ENCODE data around the gene CCDC63. TPM values are rescaled to one million over a fixed set of nuclear protein-coding genes. Genes with fewer than 3 reads are reported as not detected.

The CCDC63 gene
- total and polyA plus RNA-seq, 2 donors = 0.14 to 0.19 TPM

DNA sequence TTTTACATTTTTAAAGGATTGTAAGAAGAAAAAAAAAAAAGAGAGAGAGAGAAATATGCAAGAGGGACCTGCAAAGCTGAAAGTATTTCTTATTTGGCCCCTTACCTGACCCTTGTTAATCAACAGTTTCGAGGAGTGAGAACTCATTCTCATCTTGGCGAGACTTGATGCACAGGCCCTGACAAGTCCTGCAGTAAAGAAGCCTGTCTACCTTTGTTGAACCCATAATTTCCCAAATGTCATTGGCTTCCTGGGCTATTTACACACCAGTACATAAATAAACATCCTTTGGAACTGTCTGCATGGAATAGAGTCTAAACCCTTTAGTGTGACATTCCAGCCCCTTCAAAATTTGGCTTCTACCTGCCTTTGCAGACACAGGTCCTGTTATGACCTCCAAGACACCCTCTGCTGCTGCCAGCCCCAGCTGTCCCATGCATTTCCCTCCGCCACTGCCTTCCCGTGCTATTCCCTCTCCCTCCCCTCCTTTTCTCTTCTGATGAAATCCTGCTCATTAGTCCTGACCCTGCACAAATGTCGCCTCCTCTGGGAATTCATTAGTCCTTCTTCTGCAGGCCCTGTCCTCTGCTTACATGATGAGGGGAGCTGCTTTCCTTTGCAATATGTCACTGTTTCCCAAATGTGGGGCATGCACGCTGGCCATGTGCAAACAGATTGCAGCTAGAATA, 38.5 kb downstream of the CCDC63 start:
- Histone ChIP-seq H3K27me3 (ENCODE audit: control insufficient read depth in 2 of 2, insufficient read depth in 1 of 2, low read length in 1 of 2) (no peaks in the 10 kb centered on the region), H3K27ac (ENCODE audit: low read depth in 1 of 2, low read length in 1 of 2) (no peak overlapping the region), H3K9me3 (ENCODE audit: control insufficient read depth in 2 of 2, insufficient read depth in 1 of 2, low read length in 1 of 2) (peaks cover 0 to 2% of the 10 kb centered on the region in 2 donors), H3K4me3 (ENCODE audit: low read length in 2 of 2) (no peak overlapping the region), H3K36me3 (ENCODE audit: control insufficient read depth in 2 of 2, insufficient read depth in 2 of 2, low read length in 1 of 2) (no peaks in the 10 kb centered on the region), H3K4me1 (ENCODE audit: control insufficient read depth in 2 of 2, insufficient read depth in 2 of 2, low read length in 2 of 2) (peaks cover 0 to 3% of the 10 kb centered on the region in 2 donors)
- WGBS = 85% methylated on average over 6 of the region's 6 CpGs
- DNase-seq (ENCODE audit: low read depth in 6 of 9, low spot score in 9 of 9) = no peak

- DNase-seq (ENCODE audit: low read depth in 6 of 9, low spot score in 9 of 9) = peak in 1 of 9 donors; percentile 6
- no peak overlapping the region for H3K27ac ChIP-seq (ENCODE audit: low read depth in 1 of 2, low read length in 1 of 2)
- H3K36me3 ChIP-seq (ENCODE audit: control insufficient read depth in 2 of 2, insufficient read depth in 2 of 2, low read length in 1 of 2) = no peaks in the 10 kb centered on the region
- peaks cover 0 to 3% of the 10 kb centered on the region in 2 donors for H3K4me1 ChIP-seq (ENCODE audit: control insufficient read depth in 2 of 2, insufficient read depth in 2 of 2, low read length in 2 of 2)
- H3K4me3 ChIP-seq (ENCODE audit: low read length in 2 of 2) = no peak overlapping the region
- peaks cover 4 to 5% of the 10 kb centered on the region in 2 donors for H3K27me3 ChIP-seq (ENCODE audit: control insufficient read depth in 2 of 2, insufficient read depth in 1 of 2, low read length in 1 of 2)
- H3K9me3 ChIP-seq (ENCODE audit: control insufficient read depth in 2 of 2, insufficient read depth in 1 of 2, low read length in 1 of 2) = peaks cover 0 to 2% of the 10 kb centered on the region in 2 donors
- WGBS = 38% methylated on average over 5 of the region's 5 CpGs
These were observed 41.6 kb downstream of the CCDC63 start for GRCh38 chr12:110888256-110888991.

GRCh38 chr12:110889361-110889760, 42.6 kb downstream of the CCDC63 start:
- Histone ChIP-seq H3K4me1 (ENCODE audit: control insufficient read depth in 2 of 2, insufficient read depth in 2 of 2, low read length in 2 of 2) (peaks cover 0 to 5% of the 10 kb centered on the region in 2 donors), H3K27me3 (ENCODE audit: control insufficient read depth in 2 of 2, insufficient read depth in 1 of 2, low read length in 1 of 2) (peaks cover 4 to 5% of the 10 kb centered on the region in 2 donors), H3K27ac (ENCODE audit: low read depth in 1 of 2, low read length in 1 of 2) (no peak overlapping the region), H3K9me3 (ENCODE audit: control insufficient read depth in 2 of 2, insufficient read depth in 1 of 2, low read length in 1 of 2) (peaks cover 0 to 2% of the 10 kb centered on the region in 2 donors), H3K4me3 (ENCODE audit: low read length in 2 of 2) (no peak overlapping the region), H3K36me3 (ENCODE audit: control insufficient read depth in 2 of 2, insufficient read depth in 2 of 2, low read length in 1 of 2) (no peaks in the 10 kb centered on the region)
- WGBS = 97% methylated on average over 12 of the region's 12 CpGs
- no peak for DNase-seq (ENCODE audit: low read depth in 6 of 9, low spot score in 9 of 9)

- H3K4me1 ChIP-seq (ENCODE audit: control insufficient read depth in 2 of 2, insufficient read depth in 2 of 2, low read length in 2 of 2) = peaks cover 0 to 5% of the 10 kb centered on the region in 2 donors
- H3K27ac ChIP-seq (ENCODE audit: low read depth in 1 of 2, low read length in 1 of 2) = no peak overlapping the region
- peak in 1 of 9 donors; percentile 5 for DNase-seq (ENCODE audit: low read depth in 6 of 9, low spot score in 9 of 9)
- no peak overlapping the region for H3K4me3 ChIP-seq (ENCODE audit: low read length in 2 of 2)
- 97% methylated on average over 3 of the region's 3 CpGs for WGBS
- H3K36me3 ChIP-seq (ENCODE audit: control insufficient read depth in 2 of 2, insufficient read depth in 2 of 2, low read length in 1 of 2) = no peaks in the 10 kb centered on the region
- peaks cover 0 to 2% of the 10 kb centered on the region in 2 donors for H3K9me3 ChIP-seq (ENCODE audit: control insufficient read depth in 2 of 2, insufficient read depth in 1 of 2, low read length in 1 of 2)
- peaks cover 4 to 8% of the 10 kb centered on the region in 2 donors for H3K27me3 ChIP-seq (ENCODE audit: control insufficient read depth in 2 of 2, insufficient read depth in 1 of 2, low read length in 1 of 2)
These were observed 47.2 kb downstream of the CCDC63 start for GRCh38 chr12:110893956-110894355.

GRCh38 chr12:110896559-110896958, 49.8 kb downstream of the CCDC63 start:
- Histone ChIP-seq H3K27me3 (ENCODE audit: control insufficient read depth in 2 of 2, insufficient read depth in 1 of 2, low read length in 1 of 2) (peaks cover 4 to 8% of the 10 kb centered on the region in 2 donors), H3K27ac (ENCODE audit: low read depth in 1 of 2, low read length in 1 of 2) (no peak overlapping the region), H3K4me3 (ENCODE audit: low read length in 2 of 2) (no peak overlapping the region), H3K4me1 (ENCODE audit: control insufficient read depth in 2 of 2, insufficient read depth in 2 of 2, low read length in 2 of 2) (peaks cover 0 to 5% of the 10 kb centered on the region in 2 donors), H3K9me3 (ENCODE audit: control insufficient read depth in 2 of 2, insufficient read depth in 1 of 2, low read length in 1 of 2) (no peaks in the 10 kb centered on the region), H3K36me3 (ENCODE audit: control insufficient read depth in 2 of 2, insufficient read depth in 2 of 2, low read length in 1 of 2) (no peaks in the 10 kb centered on the region)
- WGBS = 93% methylated on average over 3 of the region's 3 CpGs
- DNase-seq (ENCODE audit: low read depth in 6 of 9, low spot score in 9 of 9) = no peak

DNA sequence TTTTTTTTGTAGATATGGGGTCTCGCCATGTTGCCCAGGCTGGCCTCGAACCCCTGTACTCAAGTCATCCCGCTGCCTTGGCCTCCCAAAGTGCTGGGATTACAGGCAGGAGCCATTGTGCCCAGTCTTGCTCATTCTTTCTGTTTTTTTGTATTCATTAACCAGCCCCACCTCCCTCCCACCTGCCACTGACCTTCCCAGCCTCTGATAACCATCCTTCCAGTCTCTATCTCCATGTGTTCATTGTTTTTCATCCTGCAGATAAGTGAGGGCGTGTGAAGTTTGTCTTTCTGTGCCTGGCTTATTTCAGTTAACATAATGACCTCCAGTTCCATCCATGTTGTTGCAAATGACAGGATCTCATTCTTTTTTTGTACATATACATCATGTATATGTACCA, 54.6 kb downstream of the CCDC63 start:
- Histone ChIP-seq H3K4me1 (ENCODE audit: control insufficient read depth in 2 of 2, insufficient read depth in 2 of 2, low read length in 2 of 2) (no peaks in the 10 kb centered on the region), H3K4me3 (ENCODE audit: low read length in 2 of 2) (no peak overlapping the region), H3K36me3 (ENCODE audit: control insufficient read depth in 2 of 2, insufficient read depth in 2 of 2, low read length in 1 of 2) (no peaks in the 10 kb centered on the region), H3K27ac (ENCODE audit: low read depth in 1 of 2, low read length in 1 of 2) (no peak overlapping the region), H3K9me3 (ENCODE audit: control insufficient read depth in 2 of 2, insufficient read depth in 1 of 2, low read length in 1 of 2) (no peaks in the 10 kb centered on the region), H3K27me3 (ENCODE audit: control insufficient read depth in 2 of 2, insufficient read depth in 1 of 2, low read length in 1 of 2) (no peaks in the 10 kb centered on the region)
- DNase-seq (ENCODE audit: low read depth in 6 of 9, low spot score in 9 of 9) = no peak
- WGBS = 95% methylated on average over 4 of the region's 4 CpGs

- no peak for DNase-seq (ENCODE audit: low read depth in 6 of 9, low spot score in 9 of 9)
- H3K27me3 ChIP-seq (ENCODE audit: control insufficient read depth in 2 of 2, insufficient read depth in 1 of 2, low read length in 1 of 2) = no peaks in the 10 kb centered on the region
- H3K4me3 ChIP-seq (ENCODE audit: low read length in 2 of 2) = no peak overlapping the region
- H3K4me1 ChIP-seq (ENCODE audit: control insufficient read depth in 2 of 2, insufficient read depth in 2 of 2, low read length in 2 of 2) = no peaks in the 10 kb centered on the region
- no peaks in the 10 kb centered on the region for H3K36me3 ChIP-seq (ENCODE audit: control insufficient read depth in 2 of 2, insufficient read depth in 2 of 2, low read length in 1 of 2)
- H3K9me3 ChIP-seq (ENCODE audit: control insufficient read depth in 2 of 2, insufficient read depth in 1 of 2, low read length in 1 of 2) = no peaks in the 10 kb centered on the region
- 95% methylated on average over 4 of the region's 4 CpGs for WGBS
- no peak overlapping the region for H3K27ac ChIP-seq (ENCODE audit: low read depth in 1 of 2, low read length in 1 of 2)
These were observed 56.7 kb downstream of the CCDC63 start for GRCh38 chr12:110903511-110903910.

GRCh38 chr12:110906083-110906482, 59.3 kb downstream of the CCDC63 start:
- no peaks in the 10 kb centered on the region for H3K4me1 ChIP-seq (ENCODE audit: control insufficient read depth in 2 of 2, insufficient read depth in 2 of 2, low read length in 2 of 2)
- H3K9me3 ChIP-seq (ENCODE audit: control insufficient read depth in 2 of 2, insufficient read depth in 1 of 2, low read length in 1 of 2) = no peaks in the 10 kb centered on the region
- 30% methylated on average over 3 of the region's 3 CpGs for WGBS
- H3K27me3 ChIP-seq (ENCODE audit: control insufficient read depth in 2 of 2, insufficient read depth in 1 of 2, low read length in 1 of 2) = no peaks in the 10 kb centered on the region
- H3K4me3 ChIP-seq (ENCODE audit: low read length in 2 of 2) = no peak overlapping the region
- DNase-seq (ENCODE audit: low read depth in 6 of 9, low spot score in 9 of 9) = no peak
- no peak overlapping the region for H3K27ac ChIP-seq (ENCODE audit: low read depth in 1 of 2, low read length in 1 of 2)
- H3K36me3 ChIP-seq (ENCODE audit: control insufficient read depth in 2 of 2, insufficient read depth in 2 of 2, low read length in 1 of 2) = no peaks in the 10 kb centered on the region

DNA sequence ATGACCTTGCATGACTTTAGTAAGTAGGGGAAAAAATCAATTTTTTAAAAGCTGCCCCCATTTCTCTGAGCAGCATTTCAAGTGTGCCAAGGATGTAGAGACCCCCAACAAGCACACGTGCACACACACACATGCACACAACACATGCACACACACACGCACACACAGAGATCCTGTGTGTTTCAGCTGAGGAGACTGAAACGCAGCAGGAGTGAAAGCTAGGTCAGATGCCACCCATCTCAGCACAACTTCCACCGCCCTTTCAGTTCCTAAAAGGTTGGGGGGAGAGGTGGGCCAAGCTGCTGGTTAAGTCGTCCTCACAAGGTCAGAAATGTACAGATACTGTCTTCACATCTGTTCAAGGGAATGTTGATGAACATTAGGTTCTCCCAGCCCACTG, 59.7 kb downstream of the CCDC63 start:
- 92% methylated on average over 5 of the region's 5 CpGs for WGBS
- H3K36me3 ChIP-seq (ENCODE audit: control insufficient read depth in 2 of 2, insufficient read depth in 2 of 2, low read length in 1 of 2) = no peaks in the 10 kb centered on the region
- H3K9me3 ChIP-seq (ENCODE audit: control insufficient read depth in 2 of 2, insufficient read depth in 1 of 2, low read length in 1 of 2) = no peaks in the 10 kb centered on the region
- H3K4me1 ChIP-seq (ENCODE audit: control insufficient read depth in 2 of 2, insufficient read depth in 2 of 2, low read length in 2 of 2) = no peaks in the 10 kb centered on the region
- H3K4me3 ChIP-seq (ENCODE audit: low read length in 2 of 2) = no peak overlapping the region
- no peak for DNase-seq (ENCODE audit: low read depth in 6 of 9, low spot score in 9 of 9)
- no peak overlapping the region for H3K27ac ChIP-seq (ENCODE audit: low read depth in 1 of 2, low read length in 1 of 2)
- no peaks in the 10 kb centered on the region for H3K27me3 ChIP-seq (ENCODE audit: control insufficient read depth in 2 of 2, insufficient read depth in 1 of 2, low read length in 1 of 2)
